ENCODE data around the gene THRB.

Gene THRB

DNA sequence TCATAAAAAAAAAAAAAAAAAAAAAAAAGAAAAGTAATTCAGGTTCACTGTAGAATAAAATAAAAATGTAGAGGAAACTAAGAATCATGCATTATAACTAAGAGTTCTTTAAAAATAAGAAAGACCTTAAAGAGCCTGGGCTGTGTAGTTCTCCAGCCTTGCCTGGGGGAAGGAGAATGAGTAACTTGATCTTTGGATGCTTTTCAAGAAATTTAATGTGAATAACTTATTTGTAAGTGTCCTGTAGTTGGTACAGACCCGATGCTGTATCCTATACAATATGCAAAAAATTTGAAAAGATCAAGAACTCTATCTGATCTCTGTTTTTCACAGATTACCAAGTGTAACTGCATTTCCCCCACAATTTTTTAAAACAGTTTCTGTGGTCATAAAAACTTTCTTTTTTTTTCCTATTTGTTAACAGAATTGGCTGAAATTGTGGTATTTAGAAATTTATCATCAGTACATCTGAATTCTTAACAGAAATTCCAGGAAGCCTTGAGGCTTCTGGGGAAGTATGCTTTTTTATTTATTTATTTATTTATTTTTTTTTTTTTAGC, 195.3 kb downstream of the THRB start:
- no peak for DNase-seq

DNA sequence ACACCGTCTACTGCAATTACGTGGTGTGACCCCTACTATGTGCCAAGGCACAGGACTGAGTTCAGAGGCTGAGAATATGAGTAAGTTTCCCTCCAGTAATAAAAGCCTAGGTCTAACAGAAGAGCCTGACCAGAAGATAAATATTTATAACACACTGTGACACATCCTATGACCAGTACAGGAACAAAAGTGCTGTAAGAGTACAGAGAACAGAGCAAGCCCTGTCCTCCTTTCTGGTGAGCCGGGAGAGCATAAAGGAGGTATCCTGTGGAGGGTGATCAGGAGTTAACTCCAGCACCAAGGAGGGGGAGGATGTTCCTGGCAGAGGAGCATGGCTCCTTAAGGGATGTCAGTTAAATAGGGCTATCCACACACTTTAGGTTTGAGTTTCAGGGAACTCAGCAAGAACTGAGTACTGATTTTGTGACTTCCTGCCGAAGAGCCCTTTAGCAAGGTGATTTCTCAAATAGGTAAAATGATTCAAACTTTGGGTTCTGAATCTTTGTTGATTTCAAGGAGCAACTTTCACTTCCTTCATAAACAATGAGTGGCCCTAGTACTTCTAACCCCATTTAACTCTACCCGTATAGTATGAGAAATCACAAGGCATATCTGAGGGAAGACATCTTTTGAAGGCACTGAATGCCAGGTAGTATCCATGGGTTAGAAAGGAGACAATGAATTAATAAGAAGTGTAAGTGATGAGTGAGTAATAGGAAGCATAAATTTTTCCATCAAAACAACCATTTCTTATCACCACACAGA, 198.0 kb downstream of the THRB start:
- no peak for DNase-seq

- DNase-seq: no peak
These were observed 200.5 kb downstream of the THRB start for GRCh38 chr3:24294150-24294549.

- no peak for DNase-seq
These were observed 203.0 kb downstream of the THRB start for GRCh38 chr3:24291646-24292045.

DNA sequence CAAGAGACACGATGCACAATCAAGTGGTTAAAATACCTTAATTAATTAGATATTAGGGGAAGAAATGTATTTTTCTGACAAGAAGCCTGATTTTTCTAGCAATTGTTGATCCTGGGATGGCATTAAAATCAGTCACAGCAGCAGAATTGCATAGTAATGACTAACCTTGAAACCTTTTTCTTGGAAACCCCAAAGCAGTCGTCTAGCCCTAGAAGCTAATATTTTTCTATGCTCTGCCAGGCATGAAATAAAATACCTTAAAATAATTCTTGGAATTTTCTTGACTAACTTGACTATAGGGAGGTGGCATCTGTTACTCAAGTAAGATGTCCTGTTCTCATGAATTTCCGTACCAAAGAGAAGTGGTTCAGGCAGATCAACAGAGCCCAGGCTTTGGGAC, 204.1 kb downstream of the THRB start:
- DNase-seq: no peak

- no peak for DNase-seq
These were observed 206.0 kb downstream of the THRB start for GRCh38 chr3:24288496-24289236.

DNA sequence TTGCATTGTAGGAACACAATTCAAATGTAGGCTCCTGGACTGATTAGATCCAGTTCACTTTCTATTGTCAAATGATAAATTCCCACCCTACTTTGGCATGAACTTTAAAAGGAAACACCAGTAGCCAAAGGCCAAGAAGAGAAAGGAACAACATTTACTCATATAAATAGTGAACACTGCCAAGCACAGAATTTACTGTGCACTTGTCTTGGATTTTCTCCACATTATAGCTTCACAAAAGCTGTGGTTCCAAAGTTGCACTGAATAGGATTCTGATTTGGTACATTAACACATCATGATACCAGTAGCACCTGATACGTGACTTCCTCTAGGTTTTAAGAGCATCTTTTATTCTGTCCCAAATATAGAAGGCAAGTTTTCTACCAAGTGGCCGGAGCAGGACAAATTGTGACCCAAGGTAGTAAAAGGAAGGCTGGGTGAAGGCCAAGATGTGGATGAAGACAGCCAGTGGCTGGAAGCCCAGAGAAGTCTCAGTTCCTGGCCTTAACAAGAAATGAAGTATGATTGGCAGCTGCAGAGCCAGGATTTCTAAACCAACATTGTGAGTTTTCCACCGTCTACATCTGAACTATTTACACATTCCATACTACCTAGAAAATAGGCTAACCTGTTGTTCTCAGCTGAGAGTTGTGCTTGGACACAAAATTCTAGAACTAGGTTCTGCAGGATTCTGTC, 206.7 kb downstream of the THRB start:
- no peak for DNase-seq

GRCh38 chr3:24286405-24286804, 208.2 kb downstream of the THRB start:
- DNase-seq: no peak

GRCh38 chr3:24278543-24278942, 216.1 kb downstream of the THRB start:
- DNase-seq: no peak

GRCh38 chr3:24273491-24273890, 221.2 kb downstream of the THRB start:
- no peak for DNase-seq

DNA sequence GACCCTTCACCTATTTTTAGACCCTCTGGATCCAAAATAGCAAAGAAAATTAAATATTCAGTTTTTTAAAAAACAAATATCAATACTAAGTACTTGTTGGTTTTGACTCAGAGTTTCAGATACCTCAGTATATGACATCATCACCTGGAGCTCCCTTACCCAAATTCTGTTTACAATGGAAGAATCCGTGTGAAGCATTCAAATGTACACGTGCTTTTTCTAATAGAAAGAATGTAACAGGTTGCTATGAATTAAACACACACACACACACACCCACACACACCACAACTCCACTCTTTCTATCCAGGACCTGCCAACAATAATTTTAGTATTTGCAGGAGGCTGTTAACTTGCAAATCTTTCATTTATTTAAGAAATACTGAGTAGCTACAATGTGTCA, 221.8 kb downstream of the THRB start:
- no peak for DNase-seq

DNA sequence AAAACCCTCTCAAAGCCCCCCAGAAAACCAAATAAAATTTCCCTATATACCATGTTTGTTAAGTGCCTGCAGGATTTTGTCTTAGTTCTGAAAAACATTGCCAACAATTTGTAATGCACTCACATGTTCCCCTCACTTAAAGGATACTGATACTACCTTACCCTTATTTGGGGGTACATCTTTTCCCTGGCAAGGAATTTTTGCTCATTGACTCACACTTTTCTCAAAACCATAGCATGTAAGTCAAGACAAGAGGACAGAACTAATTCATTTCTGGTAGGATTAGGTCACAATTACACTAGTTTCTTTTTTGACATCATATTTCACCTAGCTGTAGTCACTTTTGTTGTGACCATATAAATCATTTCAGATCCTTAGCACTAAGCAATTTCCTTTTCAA, 222.2 kb downstream of the THRB start:
- DNase-seq: no peak

- no peak for DNase-seq
These were observed 223.4 kb downstream of the THRB start for GRCh38 chr3:24271228-24271627.

- DNase-seq: no peak
These were observed 223.9 kb downstream of the THRB start for GRCh38 chr3:24270744-24271143.

DNA sequence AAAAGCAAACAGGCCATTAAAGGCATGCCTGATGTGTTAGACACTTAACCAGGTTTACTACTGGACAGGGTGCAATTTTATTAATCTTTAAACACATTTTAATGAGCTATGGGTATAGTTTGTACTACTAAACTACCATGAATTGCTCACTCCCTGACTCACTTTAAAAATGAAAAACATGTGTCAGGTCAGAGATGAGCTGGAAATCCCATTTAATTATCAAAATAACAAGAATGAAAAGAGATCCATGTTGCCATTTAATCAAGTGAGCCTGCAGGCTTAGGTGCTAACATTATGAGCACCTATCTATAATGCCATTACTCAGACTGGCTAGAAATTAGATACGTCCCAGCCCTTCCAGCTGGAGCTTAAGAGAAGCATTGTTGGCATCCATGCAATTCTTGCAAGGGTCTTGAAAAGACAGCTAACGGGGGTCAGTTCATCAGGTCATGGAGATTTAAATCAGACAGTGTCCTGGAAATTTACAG, 224.4 kb downstream of the THRB start:
- no peak for DNase-seq

DNA sequence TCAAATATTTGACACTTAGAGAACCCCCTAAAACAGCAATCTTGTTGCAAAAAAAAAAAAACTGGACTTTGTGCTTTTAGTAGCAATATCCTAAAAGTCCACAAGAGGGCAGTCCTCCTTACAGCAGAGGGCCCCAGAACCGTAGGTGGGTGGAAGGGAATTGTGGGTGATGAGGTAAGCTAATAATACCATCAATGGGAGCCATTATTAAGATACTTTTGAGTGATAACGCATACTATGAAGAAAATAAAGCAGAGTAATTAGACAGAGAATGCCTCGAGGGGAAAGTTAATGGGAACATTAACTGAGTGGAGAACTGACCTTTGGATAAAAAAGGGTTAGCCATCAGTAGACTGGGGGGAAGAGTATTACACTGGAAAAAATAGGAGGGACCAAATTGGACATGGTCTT, 229.9 kb downstream of the THRB start:
- no peak for DNase-seq

DNA sequence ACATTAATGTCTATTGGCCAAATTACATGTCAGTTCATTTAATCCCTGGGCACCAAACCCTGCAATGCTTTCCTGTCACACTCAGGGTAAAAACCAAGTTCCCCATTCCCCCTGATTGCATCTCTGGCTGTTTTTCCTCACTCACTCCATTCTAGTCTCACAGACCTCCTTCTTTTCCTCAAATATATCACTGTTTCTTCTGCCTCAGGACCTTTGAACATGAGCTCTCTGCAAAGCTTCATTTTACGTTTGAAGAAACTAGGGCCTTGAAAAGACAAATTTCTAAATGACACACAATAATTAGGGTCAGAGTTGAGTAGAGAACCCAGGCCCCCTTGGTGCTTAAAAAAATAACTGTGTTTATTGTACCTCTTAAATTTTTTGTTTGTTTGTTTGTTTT, 230.6 kb downstream of the THRB start:
- no peak for DNase-seq

GRCh38 chr3:24263069-24263668, 231.5 kb downstream of the THRB start:
- no peak for DNase-seq

GRCh38 chr3:24261521-24261920, 233.1 kb downstream of the THRB start:
- no peak for DNase-seq

DNA sequence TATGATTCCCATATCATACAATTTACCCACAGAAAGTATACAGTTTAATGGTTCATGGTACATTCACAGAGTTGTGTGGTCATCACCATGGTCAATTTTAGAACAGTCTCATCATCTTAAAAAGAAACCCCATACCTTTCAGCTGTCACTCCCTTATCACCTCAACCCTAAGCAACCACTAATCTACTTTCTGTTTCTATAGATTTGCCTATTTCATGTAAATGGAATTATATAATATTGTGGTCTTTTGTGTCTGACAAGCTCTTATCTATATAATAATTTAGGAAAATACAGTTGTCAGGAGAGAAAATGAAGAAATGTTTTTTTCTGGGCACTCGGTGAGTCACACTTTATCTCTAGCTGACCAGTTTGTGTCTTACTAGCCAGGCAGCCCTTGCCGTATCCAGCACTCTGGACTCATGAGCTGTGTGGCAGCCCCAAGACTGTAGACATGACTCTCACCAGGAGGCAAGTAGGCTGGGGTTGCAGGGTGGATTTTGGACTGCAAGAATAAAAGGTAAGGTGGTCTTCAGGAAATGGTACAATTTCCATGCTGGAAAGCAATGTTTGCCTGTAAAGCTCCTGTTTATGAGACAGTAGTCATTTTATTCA, 234.6 kb downstream of the THRB start:
- no peak for DNase-seq

- DNase-seq: no peak
These were observed 235.7 kb downstream of the THRB start for GRCh38 chr3:24258727-24259600.

DNA sequence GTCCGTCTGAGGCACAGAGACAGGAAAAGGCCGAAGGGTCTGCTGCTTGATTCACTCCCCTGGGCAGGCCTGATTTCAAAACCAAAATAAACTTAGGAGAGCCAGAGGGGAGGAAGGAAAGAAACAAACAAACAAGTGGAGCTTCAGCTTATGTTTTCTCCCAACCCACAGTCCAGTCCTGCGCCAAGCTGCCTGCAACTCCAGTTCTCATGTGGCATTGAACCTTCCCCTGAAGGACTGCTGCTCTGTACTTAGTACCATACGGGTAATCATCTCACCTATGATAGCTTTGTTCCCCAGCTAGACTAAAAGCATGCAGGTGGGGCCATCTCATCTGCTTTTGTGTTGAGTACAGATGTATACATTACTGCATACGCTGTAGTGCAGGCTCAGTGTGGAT, 236.4 kb downstream of the THRB start:
- DNase-seq: no peak

Measured in NCI-H1930 (cell line).